Heart left ventricle (tissue), 16 donors: ENCODE measurements around the gene CIC. TPM values are rescaled to one million over a fixed set of nuclear protein-coding genes. Genes with fewer than 3 reads are reported as not detected.
A peak's percentile ranks its signal among the peaks of the same experiment; 100 is the strongest.

ENCODE experiments used
- ATAC-seq, 4 donors: fragments of 200-7000 bp; cut with Tn5 transposase; one replicate each; pipeline ENCODE4 v1.9.1; 2020 to 2022; ENCODE audit warnings: moderate library complexity in 4 of 4, mild to moderate bottlenecking in 3 of 4, moderate number of reproducible peaks in 1 of 4
- DNase-seq, 5 donors: peaks; one replicate each; pipeline ENCODE4 v3.0.0-alpha.2; 2020
- H3K27ac ChIP-seq, 12 donors: fragments of 200-600 bp; sonication (generic) in 4 of 12; one replicate each; pipeline versions ENCODE4 v1.5.0 to v1.8.0; 2016 to 2022; ENCODE audit warnings: mild to moderate bottlenecking in 2 of 12
- H3K27me3 ChIP-seq, 9 donors: fragments of 200-600 bp; sonication (generic) in 2 of 9; one replicate each; pipeline versions ENCODE4 v1.5.1 to v1.8.0; 2016 to 2022; ENCODE audit warnings: mild to moderate bottlenecking in 3 of 9
- H3K36me3 ChIP-seq, 9 donors: fragments of 200-600 bp; sonication (generic) in 2 of 9; one replicate each; pipeline versions ENCODE4 v1.5.0 to v1.8.0; 2018 to 2022; ENCODE audit warnings: mild to moderate bottlenecking in 2 of 9
- H3K4me1 ChIP-seq, 12 donors: fragments of 200-600 bp; sonication (generic) in 4 of 12; one replicate each; pipeline versions ENCODE4 v1.5.0 to v1.8.0; 2016 to 2022; ENCODE audit warnings: mild to moderate bottlenecking in 3 of 12
- H3K4me3 ChIP-seq, 12 donors: fragments of 200-600 bp; sonication (generic) in 4 of 12; one replicate each; pipeline versions ENCODE4 v1.5.0 to v1.8.0; 2017 to 2022; ENCODE audit warnings: mild to moderate bottlenecking in 9 of 12, moderate library complexity in 4 of 12
- H3K9me3 ChIP-seq, 12 donors: fragments of 200-600 bp; sonication (generic) in 4 of 12; one replicate each; pipeline versions ENCODE4 v1.5.0 to v1.8.0; 2016 to 2022; ENCODE audit warnings: mild to moderate bottlenecking in 1 of 12
- POLR2A ChIP-seq, 2 donors: fragments of 450-650 bp; IDR thresholded peaks; one replicate each; pipeline ENCODE4 v1.6.1; 2017; ENCODE audit warnings: antibody characterized with exemption in 2 of 2, mild to moderate bottlenecking in 2 of 2, moderate library complexity in 2 of 2
- WGBS, 4 donors: extraction: QIAGEN DNeasy Blood & Tissue Kit in 2 of 4; methylation state at CpG; one replicate each; pipeline versions ENCODE4 v1.1.5 to v1.1.7; 2013 to 2018; 5-methylcytosine and 5-hydroxymethylcytosine counted together
- intact Hi-C, 10 donors: fragments of 100-400 bp; cut with DNase I; formaldehyde crosslinking; loops; one replicate each; pipeline versions ENCODE4 v1.11.1 to v1.14.2; 2022
- polyA plus RNA-seq, 2 donors: library from polyadenylated mRNA; stranded (reverse); fragments of 200-250 nt; gene quantifications; one replicate each; pipeline ENCODE4 v1.2.3, GENCODE V29; 2013
- total RNA-seq, 9 donors: library from RNA; depleted of rRNA in 2 of 9; stranded (reverse); fragments of >200 nt in 2 of 9; fragmentation: NEBNext Ultra II Directional in 3 of 9; extraction: Animal tissue kit (Norgen Biotek cat#: 25700) in 3 of 9; gene quantifications; one replicate each; pipeline versions ENCODE4 v1.1.0 to v1.2.4, GENCODE V29; 2016 to 2023
- TF ChIP-seq, protein P1 (sequence below), 12 donors: fragments of 200-600 bp; sonication (generic) in 4 of 12; IDR thresholded peaks; one replicate each; pipeline versions ENCODE4 v1.5.0 to v1.8.0; 2018 to 2022; ENCODE audit warnings: antibody characterized with exemption in 12 of 12, mild to moderate bottlenecking in 5 of 12
- donor health status: ischemic (EF 13 %, LVEDD 7.1; RV severe dilation, severe dysfunction).
- donor health status: healthy with polysubstance abuse.
- donor health status: DM: no; HTN: yes; CAD: no.
- donor health status: DM: no; HTN: no; CAD: no.
- donor health status: ischemic (EF 25% LVEDD 6.9; RV normal size, moderate dysfunction).
- donor health status: ischemic (EF 25% LVEDD 5.7; RV mildly dilated, moderate dysfunction).
- donor health status: healthy.
- donor health status: DM: yes; HTN: yes; CAD: no.
- donor health status: ischemic (EF 35%, LVEDD 5.7; RV mildly dilated, moderate dysfunction).
- donor health status: nonischemic (EF 11% LVEDD 7.7; RV severe dilation, severe dysfunction).
- donor health status: DM: yes; HTN: yes; CAD: no.
- donor health status: PGD.
- donor health status: ischemic (EF 29% LVEDD 5.4; RV normal size, mild dysfunction).
- donor health status: nonischemic (EF 23%, LVEDD 6.1; RV moderate dilation, normal function).

CIC gene
- total and polyA plus RNA-seq, 11 donors = 25.5 to 54.8 (median 31.0) TPM

DNA sequence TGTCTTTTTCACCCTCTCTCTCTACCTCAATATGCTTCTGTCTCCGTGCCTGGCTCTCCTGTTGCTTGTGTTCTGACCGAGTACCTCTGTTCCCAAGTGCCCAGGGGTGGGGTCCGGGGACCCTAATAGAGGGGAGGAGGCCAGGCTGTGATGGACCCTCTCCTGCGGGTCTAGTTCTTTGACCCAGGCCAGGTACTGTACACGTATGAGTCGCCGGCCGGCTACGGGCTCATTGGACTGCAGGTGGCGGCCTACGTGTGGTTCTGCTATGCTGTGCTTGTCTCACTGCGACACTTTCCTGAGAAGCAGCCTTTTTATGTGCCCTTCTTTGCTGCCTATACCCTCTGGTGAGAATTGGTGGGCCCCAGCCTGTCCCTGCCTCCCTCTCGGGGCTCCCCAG lies 48.5 kb downstream of the CIC start:
- ATAC-seq (no peak), DNase-seq (no peak)
- Histone ChIP-seq H3K27me3 (peaks cover 0 to 20% (median 10%) of the 10 kb centered on the region in 9 donors), H3K9me3 (no peaks in the 10 kb centered on the region), H3K36me3 (no peaks in the 10 kb centered on the region), H3K27ac (no peak overlapping the region), H3K4me3 (no peak overlapping the region), H3K4me1 (peaks cover 0 to 26% (median 4%) of the 10 kb centered on the region in 12 donors)
- no peak for TF ChIP-seq POLR2A (IDR thresholded peaks at IDR 0.05)
- TF ChIP-seq, protein P1, sequence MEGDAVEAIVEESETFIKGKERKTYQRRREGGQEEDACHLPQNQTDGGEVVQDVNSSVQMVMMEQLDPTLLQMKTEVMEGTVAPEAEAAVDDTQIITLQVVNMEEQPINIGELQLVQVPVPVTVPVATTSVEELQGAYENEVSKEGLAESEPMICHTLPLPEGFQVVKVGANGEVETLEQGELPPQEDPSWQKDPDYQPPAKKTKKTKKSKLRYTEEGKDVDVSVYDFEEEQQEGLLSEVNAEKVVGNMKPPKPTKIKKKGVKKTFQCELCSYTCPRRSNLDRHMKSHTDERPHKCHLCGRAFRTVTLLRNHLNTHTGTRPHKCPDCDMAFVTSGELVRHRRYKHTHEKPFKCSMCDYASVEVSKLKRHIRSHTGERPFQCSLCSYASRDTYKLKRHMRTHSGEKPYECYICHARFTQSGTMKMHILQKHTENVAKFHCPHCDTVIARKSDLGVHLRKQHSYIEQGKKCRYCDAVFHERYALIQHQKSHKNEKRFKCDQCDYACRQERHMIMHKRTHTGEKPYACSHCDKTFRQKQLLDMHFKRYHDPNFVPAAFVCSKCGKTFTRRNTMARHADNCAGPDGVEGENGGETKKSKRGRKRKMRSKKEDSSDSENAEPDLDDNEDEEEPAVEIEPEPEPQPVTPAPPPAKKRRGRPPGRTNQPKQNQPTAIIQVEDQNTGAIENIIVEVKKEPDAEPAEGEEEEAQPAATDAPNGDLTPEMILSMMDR (IDR thresholded peaks at IDR 0.05) = no peak
- 85 to 90% (median 87%) methylated on average over 13 of the region's 13 CpGs for WGBS, 4 donors
- intact Hi-C loops = loop anchor here in 2 of 10 donors (10.0 kb wide), 1 partner anchor 183 kb away; the partner anchor contains the start of gene POU2F2 (in 2 of the 2)

GRCh38 chr19:42322305-42322704 lies 53.3 kb downstream of the CIC start:
- 52 to 64% (median 56%) methylated on average over 9 of the region's 9 CpGs for WGBS, 4 donors
- Histone ChIP-seq H3K36me3 (no peaks in the 10 kb centered on the region), H3K4me3 (no peak overlapping the region), H3K27ac (no peak overlapping the region), H3K9me3 (no peaks in the 10 kb centered on the region), H3K27me3 (peaks cover 10 to 25% (median 21%) of the 10 kb centered on the region in 9 donors), H3K4me1 (peaks cover 2 to 31% (median 20%) of the 10 kb centered on the region in 12 donors)
- intact Hi-C loops = loop anchor here in 4 of 10 donors (5.0 to 10.0 kb wide), 2 partner anchors 35 to 188 kb away; partner anchors contain the start of gene POU2F2 (in 3 of the 4)
- TF ChIP-seq POLR2A (IDR thresholded peaks at IDR 0.05) = no peak
- TF ChIP-seq, protein P1 (IDR thresholded peaks at IDR 0.05) = no peak
- ATAC-seq = no peak
- DNase-seq = no peak

- Histone ChIP-seq H3K9me3 (no peaks in the 10 kb centered on the region), H3K27me3 (peaks cover 10 to 25% (median 21%) of the 10 kb centered on the region in 9 donors), H3K4me3 (no peak overlapping the region), H3K4me1 (peaks cover 2 to 42% (median 25%) of the 10 kb centered on the region in 12 donors), H3K36me3 (no peaks in the 10 kb centered on the region), H3K27ac (no peak overlapping the region)
- ATAC-seq = no peak
- TF ChIP-seq POLR2A (IDR thresholded peaks at IDR 0.05) = no peak
- TF ChIP-seq, protein P1 (IDR thresholded peaks at IDR 0.05) = no peak
- intact Hi-C loops = loop anchor here in 4 of 10 donors (5.0 to 10.0 kb wide), 2 partner anchors 36 to 189 kb away; partner anchors contain the start of gene POU2F2 (in 3 of the 4)
- DNase-seq = no peak
- 15 to 29% (median 20%) methylated on average over 20 to 29 of the region's 29 CpGs for WGBS, 4 donors
Measured at GRCh38 chr19:42323473-42323851, 54.4 kb downstream of the CIC start.

DNA sequence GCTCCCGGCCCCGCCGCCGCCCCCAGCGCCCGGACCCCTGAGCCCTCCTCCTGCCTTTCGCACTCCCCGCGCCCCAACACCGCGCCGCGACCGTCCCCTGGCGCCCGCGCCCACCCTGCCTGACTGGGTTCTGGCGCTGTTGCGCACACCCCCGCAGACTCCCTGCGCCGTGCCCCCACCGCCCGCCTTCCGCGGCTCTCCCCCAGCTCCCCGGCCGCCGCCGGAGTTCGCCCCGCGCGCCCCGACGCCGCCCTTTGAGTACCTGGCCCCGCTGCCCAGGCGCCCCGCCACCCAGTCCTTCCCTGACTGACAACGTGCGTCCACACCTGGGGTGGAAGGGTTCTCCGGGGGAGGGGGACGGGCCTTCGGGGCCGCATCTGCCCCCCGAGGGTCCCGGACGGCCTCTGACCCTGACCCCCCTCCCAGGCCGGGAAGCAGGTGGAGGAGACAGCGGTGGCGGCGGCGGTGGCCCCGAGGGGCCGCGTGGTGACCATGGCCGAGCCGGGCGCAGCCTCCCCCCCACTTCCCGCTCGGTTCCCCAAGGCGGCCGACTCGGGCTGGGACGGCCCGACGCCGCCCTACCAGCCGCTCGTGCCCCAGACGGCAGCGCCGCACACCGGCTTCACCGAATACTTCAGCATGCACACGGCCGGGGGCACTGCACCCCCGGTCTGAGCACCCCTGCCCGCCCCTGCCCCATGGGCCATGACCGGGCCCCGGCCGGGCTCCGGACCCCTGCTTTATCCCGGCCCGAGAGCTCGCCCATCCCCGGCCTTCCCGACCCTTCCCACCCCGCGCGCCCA lies 55.0 kb downstream of the CIC start:
- Histone ChIP-seq H3K36me3 (no peaks in the 10 kb centered on the region), H3K4me1 (peaks cover 2 to 47% (median 25%) of the 10 kb centered on the region in 12 donors), H3K4me3 (peak overlapping the region in 10 of 12 donors; percentile 14 to 92 (median 87)), H3K27me3 (peaks cover 10 to 25% (median 21%) of the 10 kb centered on the region in 9 donors), H3K9me3 (no peaks in the 10 kb centered on the region), H3K27ac (no peak overlapping the region)
- intact Hi-C loops = loop anchor here in 4 of 10 donors (2.0 to 10.0 kb wide), 3 partner anchors 37 to 191 kb away; partner anchors contain the start of gene POU2F2 (in 4 of the 4)
- WGBS, 4 donors = 0 to 6% (median 3%) methylated on average over 20 to 92 of the region's 92 CpGs
- ATAC-seq (no peak), DNase-seq (peak in 2 of 5 donors; percentile 31 to 68)
- TF ChIP-seq, protein P1 (IDR thresholded peaks at IDR 0.05) = no peak
- no peak for TF ChIP-seq POLR2A (IDR thresholded peaks at IDR 0.05)
